HPDE6-E6E7 (cell line): Measurements from ENCODE around the gene MTR.

ENCODE experiments used
- DNase-seq: peaks from one replicate; pipeline ENCODE4 v3.0.0; 2011; ENCODE audit warnings: missing footprints; ENCODE audit errors: extremely low spot score

Gene MTR

DNA sequence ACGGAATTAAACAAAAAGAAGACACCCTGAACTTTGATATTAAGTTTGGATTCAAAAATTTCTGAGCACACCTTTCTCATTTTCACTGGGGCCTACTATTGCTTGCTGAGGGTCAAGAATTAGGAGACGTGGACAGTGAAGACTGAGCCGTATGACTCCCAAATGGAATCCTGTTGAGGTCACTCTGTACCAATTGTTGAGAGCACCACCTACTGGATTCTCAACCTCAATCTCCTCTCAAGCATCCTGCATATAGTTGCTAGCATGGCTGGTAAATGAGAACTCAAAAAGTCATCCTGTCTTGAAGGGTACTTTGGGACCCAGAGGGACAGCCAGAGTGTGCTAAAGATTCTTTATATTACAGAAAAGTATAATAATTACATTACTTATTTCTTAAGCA, 20.2 kb upstream of the MTR start:
- no peak for DNase-seq

- no peak for DNase-seq
Observed at GRCh38 chr1:236779312-236779711, 15.8 kb upstream of the MTR start.

DNA sequence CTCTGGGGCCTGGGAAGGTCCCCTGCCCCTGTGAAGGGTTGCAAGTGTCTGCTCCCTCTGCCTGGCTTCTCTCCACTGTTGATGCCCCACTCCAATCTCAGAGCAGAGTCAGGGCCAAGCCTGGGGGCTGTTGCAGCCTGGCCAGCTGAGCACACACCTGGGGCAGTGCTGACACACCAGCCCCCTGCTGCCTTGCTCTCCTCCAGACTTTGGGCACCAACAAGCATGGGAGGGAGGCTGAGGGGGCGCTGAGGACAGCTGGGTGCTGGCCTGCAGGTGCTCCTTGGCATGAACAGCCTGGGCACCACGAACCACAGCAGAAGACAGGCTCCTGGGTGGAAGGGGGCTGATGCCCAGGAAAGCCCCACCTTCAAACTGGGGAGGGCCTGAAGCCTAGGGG, 9.6 kb upstream of the MTR start:
- DNase-seq, result no peak

DNA sequence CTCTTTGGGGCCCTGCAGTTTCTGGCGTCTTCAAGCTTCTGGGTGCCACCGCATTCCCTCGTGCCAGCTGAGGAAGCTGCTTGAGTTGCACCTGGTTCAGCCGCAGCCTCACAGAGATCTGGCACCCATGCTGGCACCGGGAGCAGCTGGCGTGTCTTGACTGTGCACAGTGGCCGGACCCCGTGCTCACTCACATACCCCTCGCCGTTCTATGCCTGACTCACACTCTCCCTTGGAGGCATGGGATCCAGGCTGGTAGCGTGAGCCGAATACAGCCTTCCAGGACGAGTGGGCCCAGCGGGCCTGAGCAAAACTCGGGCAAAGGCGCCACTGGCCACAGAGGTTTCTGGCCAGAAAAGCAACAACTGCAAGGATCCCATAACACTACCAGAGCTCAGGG, 8.6 kb upstream of the MTR start:
- DNase-seq, result no peak

DNA sequence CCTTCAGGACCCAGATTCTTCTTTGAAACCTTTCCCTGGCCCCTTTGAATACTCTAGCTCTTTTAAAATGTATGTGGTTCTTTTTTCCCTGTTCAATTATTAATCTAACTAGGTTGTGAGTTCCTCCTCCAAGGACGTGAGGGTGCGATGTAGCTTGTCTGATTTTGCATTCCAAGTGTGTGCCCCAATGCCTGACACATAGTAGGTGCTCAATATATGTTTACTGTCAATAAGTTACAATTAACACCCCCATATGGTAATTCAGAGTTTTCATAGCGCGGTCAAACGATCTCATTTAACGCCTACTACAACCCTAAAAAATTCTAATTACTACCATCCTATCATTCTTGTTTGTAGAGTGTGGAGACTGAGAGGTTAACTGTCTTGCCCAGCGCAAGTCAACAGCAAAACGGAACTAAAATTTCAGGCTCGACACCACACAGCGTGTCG, 482 bp upstream of the MTR start:
- DNase-seq, result no peak

DNA sequence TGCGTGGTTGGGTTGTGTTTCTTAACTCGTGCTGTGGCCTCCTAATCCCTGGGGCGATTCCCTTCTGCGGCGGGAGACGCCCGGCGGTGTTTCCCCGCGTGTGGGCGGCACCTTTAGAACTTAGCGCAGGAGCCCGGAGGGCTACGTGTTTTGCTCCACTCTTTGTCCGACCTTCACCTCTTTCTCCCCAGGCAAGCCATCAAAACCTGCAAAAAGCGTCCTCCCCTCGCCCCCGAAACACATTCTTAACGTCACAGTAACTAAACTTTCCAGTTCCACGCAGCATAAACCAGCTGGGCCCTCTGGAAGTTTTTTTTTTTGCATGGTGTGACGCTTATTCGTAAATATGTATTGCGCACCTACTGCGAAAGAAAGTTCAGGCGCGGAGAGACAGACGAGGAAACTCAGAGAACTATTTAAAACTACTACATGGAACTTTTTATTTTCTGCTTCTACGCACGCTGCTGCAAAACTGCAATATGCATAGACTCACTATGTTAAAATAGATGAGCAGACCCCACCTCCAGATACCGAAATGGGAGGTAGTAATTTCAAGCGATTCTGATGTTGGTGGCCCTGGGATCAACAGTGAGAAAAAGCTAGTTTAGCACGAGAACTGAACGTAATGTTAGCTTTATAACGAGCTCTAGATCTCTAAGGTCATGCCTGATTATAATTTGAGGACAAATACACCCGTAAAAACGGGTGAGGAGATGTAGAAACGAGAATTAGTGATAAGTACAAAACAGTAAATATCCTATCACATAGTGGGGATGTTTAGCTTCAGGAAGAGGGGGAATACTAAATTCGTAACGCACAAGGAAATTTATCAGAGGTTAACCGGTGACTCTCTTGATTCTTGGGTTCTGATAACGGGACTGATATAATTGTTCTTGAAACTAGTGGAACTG, 920 bp downstream of the MTR start:
- DNase-seq, result no peak

GRCh38 chr1:236799001-236799400, 3.9 kb downstream of the MTR start:
- no peak for DNase-seq

GRCh38 chr1:236800002-236800620, 5.0 kb downstream of the MTR start:
- no peak for DNase-seq

DNA sequence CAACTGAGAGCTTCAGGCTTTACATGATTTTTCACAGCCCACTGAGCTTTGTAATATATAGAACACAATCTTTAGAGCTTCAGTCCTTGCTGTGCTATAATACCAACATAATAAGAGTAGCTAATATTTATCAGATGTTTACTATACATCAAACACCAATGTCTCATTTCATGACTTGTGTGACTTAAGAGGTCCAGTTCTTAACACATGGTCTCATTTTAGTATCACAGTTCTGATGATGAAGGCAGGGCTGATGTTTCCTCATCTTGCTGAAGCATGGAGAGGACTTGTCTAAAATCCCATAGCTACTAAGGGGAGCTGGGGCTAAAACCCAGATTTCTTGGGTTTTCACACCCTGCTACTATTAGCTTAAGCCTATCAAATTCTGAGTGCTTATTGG, 5.5 kb downstream of the MTR start:
- no peak for DNase-seq

DNA sequence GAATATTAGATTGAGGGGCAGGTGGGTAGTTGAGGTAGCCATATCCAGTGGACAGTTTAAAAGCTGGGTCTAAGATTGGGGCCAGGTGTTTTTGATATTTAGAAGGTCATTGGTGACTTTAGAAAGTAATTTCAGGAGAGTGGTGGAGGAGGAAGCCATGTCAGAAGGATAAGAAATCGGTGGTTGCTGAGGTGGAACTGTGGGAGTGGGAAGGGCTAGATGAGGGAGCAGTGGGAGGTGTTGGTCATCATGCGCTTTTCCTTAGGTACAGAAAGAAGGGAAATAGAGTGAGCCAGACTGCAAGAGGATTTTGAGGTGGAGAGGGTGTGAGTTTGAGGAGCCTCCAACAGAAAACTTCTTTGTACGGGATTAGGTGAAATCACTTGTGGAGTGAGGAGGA, 7.2 kb downstream of the MTR start:
- no peak for DNase-seq

GRCh38 chr1:236806634-236807033, 11.5 kb downstream of the MTR start:
- DNase-seq, result no peak

- no peak for DNase-seq
Observed at GRCh38 chr1:236808005-236808404, 12.9 kb downstream of the MTR start.

GRCh38 chr1:236808564-236809130, 13.6 kb downstream of the MTR start:
- no peak for DNase-seq

- no peak for DNase-seq
Observed at GRCh38 chr1:236809148-236809547, 14.1 kb downstream of the MTR start.

DNA sequence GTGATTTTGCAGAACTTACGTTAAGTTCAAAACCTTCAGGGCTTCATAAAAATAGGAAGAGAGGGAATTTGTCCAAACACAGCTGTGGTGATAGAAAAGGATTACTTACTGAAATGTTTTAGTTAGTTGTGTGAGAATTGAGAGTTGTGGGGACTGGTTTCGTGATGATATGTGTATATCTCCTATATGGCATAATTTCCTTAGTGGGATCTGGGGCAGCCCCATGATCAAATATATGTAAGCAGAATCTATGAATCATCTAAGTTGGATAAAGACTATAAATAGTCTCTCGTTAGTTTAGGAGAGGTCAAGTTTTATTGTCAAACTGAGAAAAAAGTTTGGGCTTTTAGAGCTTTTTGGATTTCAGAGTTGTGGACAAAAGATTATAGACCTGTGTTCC, 14.9 kb downstream of the MTR start:
- no peak for DNase-seq

GRCh38 chr1:236812334-236813030, 17.4 kb downstream of the MTR start:
- DNase-seq, result no peak

DNA sequence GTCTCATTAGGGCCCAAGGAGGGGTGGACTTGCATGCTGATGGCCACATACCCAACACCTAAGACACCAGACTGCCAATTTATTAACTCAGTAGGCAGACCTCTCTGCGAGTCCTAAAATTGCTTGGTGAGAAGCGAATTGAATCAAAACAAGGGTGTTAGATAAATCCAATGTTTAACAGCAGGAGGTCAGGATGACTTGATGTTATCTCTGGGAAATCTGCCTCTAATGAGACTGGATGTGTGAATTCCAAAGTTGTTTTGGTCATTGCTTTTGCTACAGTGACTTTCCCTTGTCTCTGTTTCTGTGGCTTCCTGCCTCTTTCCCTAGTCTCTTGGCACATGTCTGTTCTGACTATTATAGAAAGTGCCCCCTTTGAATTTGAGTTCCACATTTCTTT, 20.8 kb downstream of the MTR start:
- DNase-seq, result no peak

DNA sequence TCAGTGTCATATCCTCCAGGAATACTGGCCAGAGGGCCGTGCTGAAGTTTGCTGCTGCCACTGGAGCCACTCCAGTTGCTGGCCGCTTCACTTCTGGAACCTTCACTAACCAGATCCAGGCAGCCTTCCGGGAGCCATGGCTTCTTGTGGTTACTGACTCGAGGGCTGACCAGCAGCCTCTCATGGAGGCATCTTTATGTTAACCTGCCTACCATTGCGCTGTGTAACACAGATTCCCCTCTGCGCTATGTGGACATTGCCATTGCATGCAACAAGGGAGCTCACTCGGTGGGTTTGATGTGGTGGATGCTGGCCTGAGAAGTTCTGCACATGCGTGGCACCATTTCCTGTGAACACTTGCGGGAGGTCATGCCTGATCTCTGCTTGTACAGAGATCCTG, 24.8 kb downstream of the MTR start:
- no peak for DNase-seq

GRCh38 chr1:236821091-236821627, 26.1 kb downstream of the MTR start:
- no peak for DNase-seq

- no peak for DNase-seq
Observed at GRCh38 chr1:236823559-236823958, 28.5 kb downstream of the MTR start.

- no peak for DNase-seq
Observed at GRCh38 chr1:236829085-236829484, 34.0 kb downstream of the MTR start.

DNA sequence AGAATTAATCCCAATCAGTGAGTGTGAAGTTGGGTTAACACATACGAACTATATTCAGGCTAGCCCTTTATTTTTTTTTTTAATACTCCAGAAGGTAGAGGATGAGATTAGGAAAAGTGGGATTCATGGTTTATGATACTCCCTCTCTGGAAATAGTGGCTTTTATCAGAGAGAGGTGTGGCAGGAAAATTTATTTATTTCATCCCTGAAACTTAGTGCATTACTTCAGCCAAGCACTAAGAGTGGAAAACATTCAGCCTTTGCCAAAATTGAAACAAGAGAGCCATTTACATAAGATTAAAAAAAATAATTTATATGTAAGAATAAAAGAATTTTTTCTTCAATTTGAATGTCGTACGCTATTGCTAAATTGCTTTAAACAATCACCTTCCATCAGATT, 35.0 kb downstream of the MTR start:
- DNase-seq, result no peak
